Hypothalamus (tissue), 51 donors: Measurements from ENCODE around the gene IL17RA.

ENCODE experiments used
- DNase-seq, 51 donors: peaks; one replicate each; lab custom pipeline; 2025; lab: John Stamatoyannopoulos, UW

Gene IL17RA

GRCh38 chr22:17083255-17083654 is 1.5 kb upstream of the IL17RA start:
- DNase-seq, result no peak

- no peak for DNase-seq
These were observed 874 bp upstream of the IL17RA start for GRCh38 chr22:17083811-17084441.

GRCh38 chr22:17085277-17086181 is 729 bp downstream of the IL17RA start:
- no peak for DNase-seq

- DNase-seq, result no peak
These were observed 1.5 kb downstream of the IL17RA start for GRCh38 chr22:17086296-17086695.

- no peak for DNase-seq
These were observed 2.1 kb downstream of the IL17RA start for GRCh38 chr22:17086788-17087497.

GRCh38 chr22:17087498-17088131 is 2.8 kb downstream of the IL17RA start:
- no peak for DNase-seq

GRCh38 chr22:17090550-17090949 is 5.8 kb downstream of the IL17RA start:
- DNase-seq, result no peak

- DNase-seq, result no peak
These were observed 7.1 kb downstream of the IL17RA start for GRCh38 chr22:17091851-17092250.

- DNase-seq, result no peak
These were observed 8.3 kb downstream of the IL17RA start for GRCh38 chr22:17093081-17093480.

GRCh38 chr22:17095538-17095937 is 10.7 kb downstream of the IL17RA start:
- DNase-seq, result no peak

GRCh38 chr22:17096071-17096470 is 11.3 kb downstream of the IL17RA start:
- DNase-seq, result no peak

- no peak for DNase-seq
These were observed 12.3 kb downstream of the IL17RA start for GRCh38 chr22:17097062-17097461.

GRCh38 chr22:17097701-17098100 is 12.9 kb downstream of the IL17RA start:
- no peak for DNase-seq

- peak in 4 of 51 donors; percentile 21 to 35 (median 24) for DNase-seq
These were observed 13.6 kb downstream of the IL17RA start for GRCh38 chr22:17098379-17098819.

- no peak for DNase-seq
These were observed 15.8 kb downstream of the IL17RA start for GRCh38 chr22:17100621-17101020.

- DNase-seq, result peak in 1 of 51 donors; percentile 37
These were observed 16.9 kb downstream of the IL17RA start for GRCh38 chr22:17101475-17102296.

GRCh38 chr22:17102297-17102667 is 17.5 kb downstream of the IL17RA start:
- no peak for DNase-seq

GRCh38 chr22:17103351-17103750 is 18.6 kb downstream of the IL17RA start:
- no peak for DNase-seq

GRCh38 chr22:17104336-17104935 is 19.6 kb downstream of the IL17RA start:
- no peak for DNase-seq
